K562 (cell line): ENCODE measurements around the gene HSPB2. TPM values are rescaled to one million over a fixed set of nuclear protein-coding genes. Genes with fewer than 3 reads are reported as not detected.

Experiments used
- DACH1 ChIP-seq: fragments of 450-650 bp; IDR thresholded peaks from 2 replicates; pipeline ENCODE4 v1.6.1; 2018; ENCODE audit not compliant: partially characterized antibody
- ELF4 ChIP-seq: fragments of 450-650 bp; formaldehyde crosslinking; IDR thresholded peaks from 2 replicates; pipeline ENCODE4 v1.4.0; 2022; ENCODE audit warnings: missing genetic modification characterization
- GATAD2A ChIP-seq: fragments of 450-650 bp; IDR thresholded peaks from 2 replicates; pipeline ENCODE4 v1.6.1; 2017
- MTA3 ChIP-seq: fragments of 450-650 bp; formaldehyde crosslinking; IDR thresholded peaks from 2 replicates; pipeline ENCODE4 v1.6.1; 2017; ENCODE audit warnings: mild to moderate bottlenecking, borderline replicate concordance
- NRF1 ChIP-seq, 2 experiments: fragments of 450-650 bp; IDR thresholded peaks in 1 of 2; conservative IDR thresholded peaks in 1 of 2; 2 replicates each; pipeline ENCODE4 v1.6.1; 2014; ENCODE audit warnings: mild to moderate bottlenecking in 2 of 2
- OTX1 ChIP-seq: fragments of 450-650 bp; formaldehyde crosslinking; IDR thresholded peaks from 2 replicates; pipeline ENCODE4 v1.4.0; 2022; ENCODE audit warnings: mild to moderate bottlenecking
- PHB ChIP-seq: fragments of 250-450 bp; sonication (Bioruptor Pico); IDR thresholded peaks from 2 replicates; pipeline ENCODE4 v1.5.0; 2021
- RFX5 ChIP-seq: IDR thresholded peaks from 2 replicates; pipeline ENCODE4 v1.6.1; 2011; ENCODE audit warnings: low read depth, mild to moderate bottlenecking, improper control_type of control experiment, low read length
- SLC30A9 ChIP-seq: fragments of 250-450 bp; sonication (Bioruptor Pico); IDR thresholded peaks from 2 replicates; pipeline ENCODE4 v1.8.0; 2022; ENCODE audit warnings: mild to moderate bottlenecking, moderate library complexity
- SRSF3 ChIP-seq: fragments of 200-400 bp; formaldehyde crosslinking; IDR thresholded peaks from 2 replicates; pipeline ENCODE4 v1.6.1; 2016; ENCODE audit warnings: mild to moderate bottlenecking, low read length, moderate library complexity; ENCODE audit not compliant: insufficient read depth
- TBP ChIP-seq: optimal IDR thresholded peaks from 2 replicates; pipeline ENCODE3; 2011; ENCODE audit warnings: low read depth, low read length, improper control_type of control experiment
- TEAD1 ChIP-seq, 2 experiments: fragments of 450-650 bp in 1 of 2; sonication (generic) in 1 of 2; formaldehyde crosslinking; IDR thresholded peaks; 2 replicates each; pipeline versions ENCODE4 v1.4.0 to v1.8.0; 2020 to 2022; ENCODE audit warnings: mild to moderate bottlenecking in 2 of 2, missing genetic modification reagents in 1 of 2
- polyA plus RNA-seq, 8 experiments: library from polyadenylated mRNA; depleted of rRNA in 4 of 8; stranded (reverse) in 5 of 8; unstranded in 3 of 8; fragments of >200 nt; fragmentation: Nextera tagmentation in 2 of 8; fragmentation: Illumina TruSeq in 1 of 8; extraction: Ambion mirVana in 2 of 8; extraction: Trizol in 1 of 8; gene quantifications; 2 replicates each; pipeline versions ENCODE4 v1.2.1 to v1.2.3, GENCODE V29; 2011 to 2014; ENCODE audit warnings: inconsistent platforms in 1 of 8, missing spikeins in 1 of 8
- total RNA-seq, 7 experiments: library from RNA; depleted of rRNA in 6 of 7; stranded (reverse); fragments of >200 nt in 6 of 7; fragmentation: Illumina TruSeq in 2 of 7; extraction: Trizol in 2 of 7; gene quantifications; 2 replicates each; pipeline versions ENCODE4 v1.2.1 to v1.2.3, GENCODE V29; 2011 to 2021; ENCODE audit warnings: low replicate concordance in 1 of 7
- TF ChIP-seq, protein P1 (sequence below), 2 experiments: fragments of 450-650 bp; IDR thresholded peaks; 2 replicates each; pipeline ENCODE4 v1.6.1; 2016; ENCODE audit warnings: mild to moderate bottlenecking in 2 of 2, borderline replicate concordance in 1 of 2, low read depth in 1 of 2, moderate library complexity in 1 of 2

Gene HSPB2
- total and polyA plus RNA-seq, 9 of the 15 experiments (the other 6 are each of a cell fraction or from before 2014, with no cell fraction given), result 0.06 to 0.35 (median 0.11) TPM; not detected in 5

DNA sequence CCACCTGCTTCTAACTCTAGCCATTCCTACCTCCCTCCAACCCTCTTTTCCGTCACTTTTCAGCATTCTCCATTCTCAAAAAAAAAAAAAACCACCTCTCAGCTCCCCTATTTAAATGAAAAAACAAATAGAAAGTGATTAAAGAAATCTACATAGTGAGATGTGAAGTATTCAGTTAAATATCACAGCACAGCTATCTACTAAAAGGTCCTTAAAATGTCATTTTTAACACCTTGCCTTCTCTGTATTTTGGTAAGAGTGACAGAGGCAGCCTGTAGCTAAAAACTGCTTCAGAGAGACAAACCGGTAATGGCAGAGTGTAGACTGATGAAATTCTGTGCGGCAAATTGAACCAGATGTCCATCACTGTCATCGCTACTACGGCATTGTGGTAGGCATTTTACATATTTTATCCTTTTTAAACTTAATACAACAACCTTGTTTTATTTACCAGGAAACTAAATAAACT, 40.8 kb upstream of the HSPB2 start (continued):
- TF ChIP-seq, protein P1, sequence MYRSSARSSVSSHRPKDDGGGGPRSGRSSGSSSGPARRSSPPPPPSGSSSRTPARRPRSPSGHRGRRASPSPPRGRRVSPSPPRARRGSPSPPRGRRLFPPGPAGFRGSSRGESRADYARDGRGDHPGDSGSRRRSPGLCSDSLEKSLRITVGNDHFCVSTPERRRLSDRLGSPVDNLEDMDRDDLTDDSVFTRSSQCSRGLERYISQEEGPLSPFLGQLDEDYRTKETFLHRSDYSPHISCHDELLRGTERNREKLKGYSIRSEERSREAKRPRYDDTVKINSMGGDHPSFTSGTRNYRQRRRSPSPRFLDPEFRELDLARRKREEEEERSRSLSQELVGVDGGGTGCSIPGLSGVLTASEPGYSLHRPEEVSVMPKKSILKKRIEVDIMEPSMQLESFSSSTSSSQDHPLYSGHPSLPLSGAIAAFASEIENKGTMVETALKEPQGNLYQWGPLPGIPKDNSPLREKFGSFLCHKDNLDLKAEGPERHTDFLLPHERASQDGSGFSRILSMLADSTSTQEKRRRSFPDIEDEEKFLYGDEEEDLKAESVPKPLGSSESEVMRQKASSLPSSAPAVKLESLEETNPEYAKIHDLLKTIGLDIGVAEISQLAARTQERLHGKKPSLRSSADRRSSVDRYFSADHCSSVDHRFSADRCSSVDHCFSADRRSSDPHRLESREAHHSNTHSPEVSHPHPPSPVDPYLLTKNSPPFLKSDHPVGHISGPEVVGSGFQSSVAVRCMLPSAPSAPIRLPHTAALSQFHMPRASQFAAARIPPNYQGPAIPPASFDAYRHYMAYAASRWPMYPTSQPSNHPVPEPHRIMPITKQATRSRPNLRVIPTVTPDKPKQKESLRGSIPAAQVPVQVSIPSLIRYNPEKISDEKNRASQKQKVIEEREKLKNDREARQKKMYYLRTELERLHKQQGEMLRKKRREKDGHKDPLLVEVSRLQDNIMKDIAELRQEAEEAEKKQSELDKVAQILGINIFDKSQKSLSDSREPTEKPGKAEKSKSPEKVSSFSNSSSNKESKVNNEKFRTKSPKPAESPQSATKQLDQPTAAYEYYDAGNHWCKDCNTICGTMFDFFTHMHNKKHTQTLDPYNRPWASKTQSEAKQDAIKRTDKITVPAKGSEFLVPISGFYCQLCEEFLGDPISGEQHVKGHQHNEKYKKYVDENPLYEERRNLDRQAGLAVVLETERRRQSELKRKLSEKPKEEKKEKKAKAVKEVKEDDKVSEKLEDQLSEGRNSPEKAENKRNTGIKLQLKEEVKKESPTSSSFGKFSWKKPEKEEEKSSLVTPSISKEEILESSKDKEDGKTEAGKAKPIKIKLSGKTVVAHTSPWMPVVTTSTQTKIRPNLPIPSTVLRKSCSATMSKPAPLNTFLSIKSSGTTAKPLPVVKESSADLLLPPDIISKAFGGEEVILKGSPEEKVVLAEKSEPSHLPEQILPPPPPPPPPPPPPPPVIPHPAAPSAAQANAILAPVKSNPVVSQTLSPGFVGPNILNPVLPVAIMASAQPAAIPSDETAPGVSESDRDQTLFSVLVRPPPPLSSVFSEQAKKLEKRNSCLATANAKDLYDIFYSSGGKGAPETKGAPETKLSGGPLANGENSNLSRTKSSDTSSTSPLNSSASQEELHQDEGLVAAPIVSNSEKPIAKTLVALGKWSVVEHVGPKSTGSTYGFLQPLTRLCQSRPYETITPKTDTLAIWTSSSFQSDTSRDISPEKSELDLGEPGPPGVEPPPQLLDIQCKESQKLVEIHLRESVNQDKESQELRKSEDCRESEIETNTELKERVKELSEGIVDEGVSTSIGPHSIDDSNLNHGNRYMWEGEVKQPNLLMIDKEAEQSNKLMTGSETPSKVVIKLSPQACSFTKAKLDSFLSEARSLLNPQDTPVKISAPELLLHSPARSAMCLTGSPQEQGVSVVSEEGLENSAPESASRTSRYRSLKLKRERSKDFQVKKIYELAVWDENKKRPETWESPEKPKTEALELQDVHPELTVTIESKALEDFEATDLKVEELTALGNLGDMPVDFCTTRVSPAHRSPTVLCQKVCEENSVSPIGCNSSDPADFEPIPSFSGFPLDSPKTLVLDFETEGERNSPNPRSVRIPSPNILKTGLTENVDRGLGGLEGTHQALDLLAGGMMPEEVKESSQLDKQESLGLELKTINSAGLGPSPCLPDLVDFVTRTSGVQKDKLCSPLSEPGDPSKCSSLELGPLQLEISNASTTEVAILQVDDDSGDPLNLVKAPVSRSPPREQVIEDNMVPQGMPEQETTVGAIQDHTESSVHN (IDR thresholded peaks at IDR 0.05; ENCODE audit: borderline replicate concordance in 1 of 2, low read depth in 1 of 2), result 0 out of 4 replicates have a peak, but pooled peaks of 1 of the 2 experiments have one; percentile 40
- TF ChIP-seq GATAD2A (no peak), PHB (CRISPR knock-in tag) (no peak), OTX1 (CRISPR knock-in tag) (no peak), DACH1 (no peak), SRSF3 (no peak), MTA3 (no peak), NRF1 (conservative IDR thresholded peaks at IDR 0.05 in 1 of 2, IDR thresholded peaks at IDR 0.05 in 1 of 2) (peak; percentile 66 to 73), TBP (no peak), RFX5 (no peak), TEAD1 (CRISPR knock-in tag; IDR thresholded peaks at IDR 0.05) (no peak), SLC30A9 (no peak), ELF4 (CRISPR knock-in tag) (no peak)
